WTC11 (cell line): ENCODE data around the gene DGUOK.

Experiments used
- CREB1 ChIP-seq: sonication (generic); formaldehyde crosslinking; IDR thresholded peaks from 2 replicates; pipeline ENCODE4 v1.8.0; 2023; ENCODE audit warnings: mild to moderate bottlenecking, missing genetic modification reagents
- CTCF ChIP-seq: fragments of 200-600 bp; IDR thresholded peaks from 2 replicates; pipeline ENCODE4 v1.8.0; 2022; ENCODE audit warnings: antibody characterized with exemption
- SP1 ChIP-seq: sonication (generic); formaldehyde crosslinking; conservative IDR thresholded peaks from 2 replicates; pipeline ENCODE4 v1.8.1; 2022; ENCODE audit warnings: missing genetic modification reagents
- TCF7 ChIP-seq: sonication (generic); formaldehyde crosslinking; IDR thresholded peaks from 2 replicates; pipeline ENCODE4 v1.8.0; 2022; ENCODE audit warnings: mild to moderate bottlenecking, low read depth, missing genetic modification reagents, moderate library complexity
- TP53 ChIP-seq: sonication (generic); formaldehyde crosslinking; IDR thresholded peaks from 2 replicates; pipeline ENCODE4 v1.8.1; 2023; ENCODE audit warnings: mild to moderate bottlenecking, missing genetic modification reagents

- TF ChIP-seq TCF7 (no peak), CTCF (no peak), CREB1 (CRISPR knock-in tag) (no peak), TP53 (no peak), SP1 (CRISPR knock-in tag) (no peak)
Observed at GRCh38 chr2:74000666-74001065, 74.0 kb downstream of the DGUOK start.
